NT2/D1 (cell line): ENCODE measurements around the gene FASN.

ENCODE experiments used
- SUZ12 ChIP-seq: IDR thresholded peaks from 2 replicates; pipeline ENCODE4 v1.6.1; 2011; ENCODE audit not compliant: insufficient read length, insufficient read depth; ENCODE audit errors: extremely low read depth
- YY1 ChIP-seq: IDR thresholded peaks from 2 replicates; pipeline ENCODE4 v1.6.1; 2011; ENCODE audit not compliant: insufficient read length, insufficient read depth
- ZNF274 ChIP-seq: IDR thresholded peaks from 2 replicates; pipeline ENCODE4 v1.6.1; 2011; ENCODE audit warnings: mild to moderate bottlenecking, low read depth, low read length

GRCh38 chr17:82092094-82092586 is 5.9 kb downstream of the FASN start:
- no peak for TF ChIP-seq YY1
- no peak for TF ChIP-seq ZNF274
- TF ChIP-seq SUZ12, result no peak
